MM.1S (cell line): ENCODE results near the gene CHCHD10.

Experiments used
- DNase-seq: peaks from one replicate; pipeline ENCODE4 v3.0.0-alpha.2; 2015
- H2AFZ ChIP-seq: fragments of 300-600 bp; sonication (generic); 2 replicates; pipeline ENCODE4 v1.6.0; 2016; ENCODE audit warnings: antibody characterized with exemption, low read length
- H3F3A ChIP-seq: fragments of 300-600 bp; sonication (generic); 2 replicates; pipeline ENCODE4 v1.6.1; 2016; ENCODE audit warnings: mild to moderate bottlenecking, antibody characterized with exemption, low read length, moderate library complexity, mixed read lengths; ENCODE audit not compliant: insufficient read depth
- H3K27ac ChIP-seq: fragments of 300-600 bp; sonication (generic); 2 replicates; pipeline ENCODE4 v1.5.1; 2016; ENCODE audit warnings: mild to moderate bottlenecking, low read length
- H3K27me3 ChIP-seq: fragments of 300-600 bp; sonication (generic); replicated peaks from 2 replicates; pipeline ENCODE4 v1.6.0; 2016; ENCODE audit warnings: low read length; ENCODE audit not compliant: insufficient read depth
- H3K36me3 ChIP-seq: fragments of 300-600 bp; sonication (generic); replicated peaks from 2 replicates; pipeline ENCODE4 v1.6.1; 2016; ENCODE audit warnings: mild to moderate bottlenecking, low read length, mixed read lengths; ENCODE audit not compliant: insufficient read depth
- H3K4me1 ChIP-seq: fragments of 300-600 bp; sonication (generic); 2 replicates; pipeline ENCODE4 v1.6.1; 2016; ENCODE audit warnings: low read length, mixed read lengths
- H3K4me2 ChIP-seq: fragments of 300-600 bp; sonication (generic); 2 replicates; pipeline ENCODE4 v1.6.0; 2016; ENCODE audit warnings: low read depth, low read length
- H3K4me3 ChIP-seq: fragments of 300-600 bp; sonication (generic); 2 replicates; pipeline ENCODE4 v1.5.1; 2016; ENCODE audit warnings: low read length, mixed read lengths
- H3K79me2 ChIP-seq: fragments of 300-600 bp; sonication (generic); 2 replicates; pipeline ENCODE4 v1.6.1; 2016; ENCODE audit warnings: mixed run types, low read length, mixed read lengths
- H3K9ac ChIP-seq: fragments of 300-600 bp; sonication (generic); 2 replicates; pipeline ENCODE4 v1.6.1; 2016; ENCODE audit warnings: low read length, mixed read lengths
- H3K9me2 ChIP-seq: fragments of 300-600 bp; sonication (generic); replicated peaks from 2 replicates; pipeline ENCODE4 v1.6.1; 2016; ENCODE audit warnings: mild to moderate bottlenecking, low read length, mixed read lengths; ENCODE audit not compliant: insufficient read depth
- H3K9me3 ChIP-seq: fragments of 300-600 bp; sonication (generic); replicated peaks from 2 replicates; pipeline ENCODE4 v1.6.1; 2016; ENCODE audit warnings: mild to moderate bottlenecking, low read length, mixed read lengths; ENCODE audit not compliant: insufficient read depth
- H4K20me1 ChIP-seq: fragments of 300-600 bp; sonication (generic); 2 replicates; pipeline ENCODE4 v1.6.1; 2016; ENCODE audit warnings: mild to moderate bottlenecking, low read length, moderate library complexity, mixed read lengths; ENCODE audit not compliant: insufficient read depth
- CTCF ChIP-seq: fragments of 300-600 bp; sonication (generic); IDR thresholded peaks from 2 replicates; pipeline ENCODE4 v1.5.1; 2016; ENCODE audit warnings: antibody characterized with exemption, low read length, mixed read lengths
- EZH2 ChIP-seq: fragments of 300-600 bp; sonication (generic); optimal IDR thresholded peaks from 2 replicates; pipeline ENCODE3; 2017; ENCODE audit warnings: low read depth, mild to moderate bottlenecking, antibody characterized with exemption, low read length, mixed read lengths
- EZH2phosphoT487 ChIP-seq: fragments of 300-600 bp; sonication (generic); IDR thresholded peaks from 2 replicates; pipeline ENCODE4 v1.6.1; 2018; ENCODE audit warnings: antibody characterized with exemption, low read length

Gene CHCHD10

GRCh38 chr22:23759566-23759965 is 8.2 kb downstream of the CHCHD10 start:
- H3K9ac ChIP-seq: no peak overlapping the region
- no peaks in the 10 kb centered on the region for H3K27me3 ChIP-seq
- H3K27ac ChIP-seq: no peak overlapping the region
- H3K4me1 ChIP-seq: no peaks in the 10 kb centered on the region
- H3K9me3 ChIP-seq: no peaks in the 10 kb centered on the region
- peaks cover under 1% of the 10 kb centered on the region; the same call in 1 of the 2 replicates for H3K79me2 ChIP-seq
- H3K4me2 ChIP-seq: no peak overlapping the region
- H3K4me3 ChIP-seq: no peak overlapping the region
- H3K36me3 ChIP-seq: no peaks in the 10 kb centered on the region
- H2AFZ ChIP-seq: no peak overlapping the region
- TF ChIP-seq EZH2 (no peak), EZH2phosphoT487 (no peak), CTCF (no peak)
- no peaks in the 10 kb centered on the region; the same call in none of the 2 replicates for H3F3A ChIP-seq
- no peak for DNase-seq
- no peaks in the 10 kb centered on the region for H3K9me2 ChIP-seq
- no peaks in the 10 kb centered on the region for H4K20me1 ChIP-seq

- no peak overlapping the region for H3K4me2 ChIP-seq
- H3K79me2 ChIP-seq: no peaks in the 10 kb centered on the region
- no peaks in the 10 kb centered on the region for H4K20me1 ChIP-seq
- no peak overlapping the region for H2AFZ ChIP-seq
- H3K4me3 ChIP-seq: no peak overlapping the region
- no peak for TF ChIP-seq EZH2phosphoT487
- TF ChIP-seq CTCF: no peak
- TF ChIP-seq EZH2: no peak
- DNase-seq: no peak
- no peaks in the 10 kb centered on the region for H3K27me3 ChIP-seq
- H3K36me3 ChIP-seq: no peaks in the 10 kb centered on the region
- no peaks in the 10 kb centered on the region; the same call in 1 of the 2 replicates for H3F3A ChIP-seq
- no peaks in the 10 kb centered on the region for H3K9me3 ChIP-seq
- no peaks in the 10 kb centered on the region for H3K9me2 ChIP-seq
- H3K4me1 ChIP-seq: no peaks in the 10 kb centered on the region
- H3K27ac ChIP-seq: no peak overlapping the region
- no peak overlapping the region for H3K9ac ChIP-seq
Measured at GRCh38 chr22:23756891-23757290, 10.9 kb downstream of the CHCHD10 start.

GRCh38 chr22:23755711-23756110 is 12.1 kb downstream of the CHCHD10 start:
- no peak overlapping the region for H2AFZ ChIP-seq
- H3K79me2 ChIP-seq: no peaks in the 10 kb centered on the region
- DNase-seq: no peak
- no peak overlapping the region for H3K27ac ChIP-seq
- H3K4me1 ChIP-seq: no peaks in the 10 kb centered on the region
- no peak for TF ChIP-seq CTCF
- no peak for TF ChIP-seq EZH2phosphoT487
- no peak for TF ChIP-seq EZH2
- H4K20me1 ChIP-seq: no peaks in the 10 kb centered on the region
- no peaks in the 10 kb centered on the region for H3K27me3 ChIP-seq
- H3K9me2 ChIP-seq: no peaks in the 10 kb centered on the region
- H3K9ac ChIP-seq: no peak overlapping the region
- no peaks in the 10 kb centered on the region for H3K36me3 ChIP-seq
- H3K9me3 ChIP-seq: no peaks in the 10 kb centered on the region
- no peak overlapping the region for H3K4me2 ChIP-seq
- H3F3A ChIP-seq: peaks cover 3% of the 10 kb centered on the region; the same call in 1 of the 2 replicates
- no peak overlapping the region for H3K4me3 ChIP-seq
